HS-27A (cell line): ENCODE data around the gene MRPL1.
A peak's percentile ranks its signal among the peaks of the same experiment; 100 is the strongest.

Source experiments
- DNase-seq: peaks from one replicate; pipeline ENCODE4 v3.0.0-alpha.2; 2012; ENCODE audit warnings: low read depth, missing footprints

The MRPL1 gene

GRCh38 chr4:77862478-77863216, at the start of gene MRPL1:
Gene MRPL1 (plus strand): TSS chr4:77862830. CDS start chr4:77862849, 19 bp downstream.
- DNase-seq: peak; percentile 94

- no peak for DNase-seq
Observed at GRCh38 chr4:77815636-77816035, 47.0 kb upstream of the MRPL1 start.

DNA sequence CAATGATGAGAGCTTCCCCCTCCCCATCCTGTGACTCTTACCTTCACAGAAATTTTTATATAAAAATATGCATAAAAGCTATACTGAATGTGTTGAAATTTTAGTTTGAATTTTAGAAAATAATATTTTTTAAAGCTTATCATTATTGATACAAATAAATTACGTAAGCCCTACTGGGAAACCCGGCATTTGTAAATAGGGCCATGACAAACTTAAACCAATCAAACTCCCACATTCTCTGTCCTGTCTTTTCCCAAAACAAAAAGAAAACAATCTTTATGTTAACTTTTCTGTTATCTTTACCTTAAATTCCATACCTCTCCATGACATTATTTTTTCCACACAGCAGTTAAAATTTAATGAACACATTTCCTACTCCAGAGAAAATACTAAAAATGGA, 46.1 kb upstream of the MRPL1 start:
- DNase-seq: no peak

- DNase-seq: peak; percentile 7
Observed at GRCh38 chr4:77817304-77818072, 45.1 kb upstream of the MRPL1 start.

- DNase-seq: peak; percentile 81
Observed at GRCh38 chr4:77818073-77818601, 44.5 kb upstream of the MRPL1 start.

- DNase-seq: peak; percentile 20
Observed at GRCh38 chr4:77818602-77819403, 43.8 kb upstream of the MRPL1 start, which contains the start of gene CNOT6L. Gene CNOT6L (minus strand): TSS chr4:77819368. CDS start chr4:77819308, 60 bp downstream.

GRCh38 chr4:77819404-77819842, 43.2 kb upstream of the MRPL1 start:
- no peak for DNase-seq

GRCh38 chr4:77819843-77820648, 42.6 kb upstream of the MRPL1 start:
- DNase-seq: peak; percentile 72

GRCh38 chr4:77820649-77821561, 41.7 kb upstream of the MRPL1 start:
- DNase-seq: peak; percentile 4

DNA sequence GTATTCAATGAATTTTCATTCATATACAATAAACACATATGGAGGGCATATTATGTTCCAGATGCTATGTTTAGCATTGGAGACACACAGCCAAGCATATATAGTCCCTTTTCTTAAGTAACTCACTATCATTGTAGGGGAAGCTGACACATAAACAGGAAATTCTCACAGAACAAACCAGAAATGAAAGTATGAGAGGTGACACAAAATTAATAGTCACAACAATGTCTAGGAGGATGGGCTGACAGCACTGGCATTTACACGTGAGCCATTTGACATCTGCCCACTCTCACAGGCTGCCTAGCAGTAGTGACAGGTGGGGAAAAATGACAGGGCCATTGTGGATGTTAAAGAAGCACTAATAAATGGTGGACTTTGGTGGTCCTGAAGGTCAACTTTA, 40.9 kb upstream of the MRPL1 start:
- DNase-seq: no peak

DNA sequence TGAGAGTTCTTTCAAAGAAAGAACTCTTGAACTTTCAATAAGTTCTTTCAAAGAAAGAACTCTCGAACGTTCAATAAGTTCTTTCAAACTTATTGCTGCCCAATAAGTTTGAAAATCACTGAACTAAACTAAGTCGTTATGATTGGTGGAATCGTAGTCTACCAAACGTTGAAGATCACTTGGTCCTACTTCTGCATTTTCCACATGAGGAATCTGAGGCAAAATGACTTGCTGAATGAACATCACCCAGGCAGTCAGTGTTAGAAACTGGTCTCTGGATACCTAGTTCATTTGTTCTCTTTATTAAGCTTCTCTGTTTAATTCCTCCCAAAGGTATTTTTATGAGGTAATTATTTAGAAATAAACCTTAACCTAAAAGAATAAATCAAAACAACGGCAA, 36.4 kb upstream of the MRPL1 start:
- DNase-seq: no peak

DNA sequence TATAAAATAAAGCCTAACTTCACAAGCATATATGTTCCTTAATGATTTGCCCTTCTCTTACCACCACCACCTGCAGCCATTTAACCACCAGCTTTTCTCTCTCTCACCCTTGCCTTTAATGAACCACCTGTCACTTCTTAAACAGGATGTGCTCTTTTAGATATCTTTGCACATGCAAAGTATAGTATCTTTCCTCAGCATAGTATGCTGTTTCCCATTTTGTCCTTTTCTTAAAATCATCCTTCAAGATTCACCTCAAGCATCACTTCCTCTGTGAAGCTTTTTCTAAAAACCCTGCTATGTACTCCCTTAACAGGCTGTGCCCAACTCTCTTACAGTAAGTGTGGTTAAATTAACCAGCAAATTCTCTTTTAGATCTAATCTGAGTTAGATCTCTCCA, 35.3 kb upstream of the MRPL1 start:
- DNase-seq: no peak

DNA sequence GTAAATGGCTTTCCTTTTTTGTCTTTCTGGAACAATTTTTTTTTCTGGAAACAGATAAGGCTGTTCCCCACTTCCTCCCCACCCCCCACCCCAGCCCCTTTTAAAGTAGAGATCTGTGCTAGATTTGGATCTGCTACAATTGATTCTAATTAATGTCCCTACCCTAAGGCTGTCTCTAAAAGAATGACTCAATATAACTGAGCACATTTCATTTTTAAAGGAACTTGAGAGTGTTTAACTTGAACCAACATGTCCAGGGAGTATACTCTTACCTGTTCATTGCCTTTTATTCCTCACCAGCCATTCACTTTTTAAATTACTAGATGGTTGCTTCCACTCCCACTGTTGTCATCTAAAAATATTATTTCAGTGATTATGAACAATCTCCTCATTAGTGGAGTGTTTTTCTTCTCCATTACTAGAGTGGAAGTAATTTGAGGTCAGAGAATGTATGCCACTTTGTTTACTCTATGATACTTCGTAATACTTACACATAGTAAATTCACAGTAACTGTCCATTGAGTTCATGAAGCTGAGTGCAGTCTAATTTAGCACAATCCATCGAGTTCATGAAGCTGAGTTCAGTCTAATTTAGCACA, 29.4 kb upstream of the MRPL1 start:
- DNase-seq: no peak

GRCh38 chr4:77834403-77834802, 28.2 kb upstream of the MRPL1 start:
- no peak for DNase-seq

DNA sequence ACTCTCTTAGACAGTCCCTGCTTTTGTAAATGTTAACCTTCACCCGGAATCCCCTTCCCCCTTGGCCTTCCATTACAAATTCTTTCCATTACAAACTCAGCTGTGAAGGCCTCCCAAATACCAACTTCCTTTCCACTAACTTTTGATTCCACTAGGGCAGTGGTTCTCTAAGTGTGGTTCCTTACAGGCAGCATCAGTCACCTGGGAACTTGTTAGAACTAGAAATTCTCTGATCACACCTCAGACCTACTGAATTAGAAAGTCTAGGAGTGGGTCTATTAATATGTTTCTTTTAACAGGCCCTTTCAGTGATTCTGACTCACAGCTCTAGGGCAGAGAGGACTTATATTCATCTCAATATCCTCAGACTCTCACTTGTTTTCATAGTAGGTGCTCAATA, 19.0 kb upstream of the MRPL1 start:
- DNase-seq: no peak

GRCh38 chr4:77844363-77844762, 18.3 kb upstream of the MRPL1 start:
- no peak for DNase-seq

DNA sequence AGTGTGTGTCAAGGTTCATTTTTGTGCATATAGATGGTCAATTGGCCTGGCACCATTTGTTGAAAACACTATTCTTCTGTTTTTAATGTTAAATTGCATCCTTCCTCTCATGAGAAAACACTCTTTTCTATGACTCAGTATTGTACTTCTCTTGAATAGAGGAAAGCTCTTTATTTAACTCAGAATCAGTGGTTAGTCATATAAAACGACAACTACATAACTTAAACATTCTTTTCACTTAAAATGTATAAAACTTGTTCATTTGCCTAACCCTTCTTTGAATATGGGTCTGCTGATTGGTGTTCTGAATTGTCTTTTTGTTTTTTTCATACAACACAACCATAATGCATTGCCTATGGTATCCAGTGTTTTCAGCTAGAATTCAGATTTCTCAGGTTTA, 17.2 kb upstream of the MRPL1 start:
- DNase-seq: no peak

GRCh38 chr4:77845929-77846328, 16.7 kb upstream of the MRPL1 start:
- DNase-seq: no peak

DNA sequence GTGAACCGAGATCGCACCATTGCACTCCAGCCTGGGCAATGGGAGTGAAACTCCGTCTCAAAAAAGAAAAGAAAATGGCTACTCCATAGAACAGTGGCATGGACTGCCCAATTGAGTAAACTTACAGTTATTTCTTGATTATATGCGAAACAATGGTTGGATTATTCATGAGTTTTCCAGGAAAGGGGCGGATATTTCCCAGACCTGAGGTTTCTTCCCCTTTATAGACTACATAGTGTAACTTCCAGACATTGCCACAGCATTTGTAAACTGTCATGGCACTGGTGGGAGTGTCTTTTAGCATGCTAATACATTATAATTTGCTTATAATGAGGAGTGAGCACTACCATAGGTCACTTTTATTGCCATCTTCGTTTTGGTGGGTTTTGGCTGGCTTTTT, 14.1 kb upstream of the MRPL1 start:
- DNase-seq: no peak
